Esophagus squamous epithelium (tissue), 4 donors: ENCODE data around the gene ITPRIP.

Source experiments
- POLR2A ChIP-seq, 4 donors: fragments of 450-650 bp; IDR thresholded peaks; one replicate each; pipeline ENCODE4 v1.6.1; 2017; ENCODE audit warnings: antibody characterized with exemption in 4 of 4, mild to moderate bottlenecking in 4 of 4, moderate library complexity in 3 of 4
- TF ChIP-seq, protein P1 (sequence below), 6 experiments: fragments of 450-650 bp in 4 of 6; fragments of 200-600 bp in 2 of 6; sonication (generic) in 2 of 6; IDR thresholded peaks; one replicate each; pipeline ENCODE4 v1.5.1; 2016 to 2019; ENCODE audit warnings: antibody characterized with exemption in 6 of 6, mild to moderate bottlenecking in 4 of 6, moderate library complexity in 4 of 6

DNA sequence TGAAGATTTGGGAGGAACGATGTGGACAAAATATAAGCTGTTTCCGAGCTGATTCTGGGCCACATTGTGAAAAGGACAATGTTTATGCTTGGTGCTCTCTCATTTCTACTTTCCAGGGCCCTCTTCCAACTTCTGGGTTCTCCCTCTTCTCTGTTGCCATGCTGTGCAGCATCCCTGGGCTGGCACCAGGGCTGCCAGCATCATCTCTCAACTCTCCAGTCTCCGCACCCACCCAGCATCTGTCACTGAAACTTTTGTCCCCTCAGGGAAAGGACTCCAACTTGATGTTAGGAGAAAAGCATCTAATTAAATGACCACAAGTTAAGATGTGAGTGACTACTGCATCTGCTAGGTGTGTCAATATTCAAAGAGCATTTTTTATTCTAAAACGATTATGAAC is 42.1 kb upstream of the ITPRIP start:
- TF ChIP-seq, protein P1, sequence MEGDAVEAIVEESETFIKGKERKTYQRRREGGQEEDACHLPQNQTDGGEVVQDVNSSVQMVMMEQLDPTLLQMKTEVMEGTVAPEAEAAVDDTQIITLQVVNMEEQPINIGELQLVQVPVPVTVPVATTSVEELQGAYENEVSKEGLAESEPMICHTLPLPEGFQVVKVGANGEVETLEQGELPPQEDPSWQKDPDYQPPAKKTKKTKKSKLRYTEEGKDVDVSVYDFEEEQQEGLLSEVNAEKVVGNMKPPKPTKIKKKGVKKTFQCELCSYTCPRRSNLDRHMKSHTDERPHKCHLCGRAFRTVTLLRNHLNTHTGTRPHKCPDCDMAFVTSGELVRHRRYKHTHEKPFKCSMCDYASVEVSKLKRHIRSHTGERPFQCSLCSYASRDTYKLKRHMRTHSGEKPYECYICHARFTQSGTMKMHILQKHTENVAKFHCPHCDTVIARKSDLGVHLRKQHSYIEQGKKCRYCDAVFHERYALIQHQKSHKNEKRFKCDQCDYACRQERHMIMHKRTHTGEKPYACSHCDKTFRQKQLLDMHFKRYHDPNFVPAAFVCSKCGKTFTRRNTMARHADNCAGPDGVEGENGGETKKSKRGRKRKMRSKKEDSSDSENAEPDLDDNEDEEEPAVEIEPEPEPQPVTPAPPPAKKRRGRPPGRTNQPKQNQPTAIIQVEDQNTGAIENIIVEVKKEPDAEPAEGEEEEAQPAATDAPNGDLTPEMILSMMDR (IDR thresholded peaks at IDR 0.05), result no peak
- TF ChIP-seq POLR2A (IDR thresholded peaks at IDR 0.05), result no peak
